ENCODE data around the gene FTCD. TPM values are rescaled to one million over a fixed set of nuclear protein-coding genes. Genes with fewer than 3 reads are reported as not detected.

The FTCD gene
- total RNA-seq, 1 experiment from 2014 or later, result 6.7 TPM

DNA sequence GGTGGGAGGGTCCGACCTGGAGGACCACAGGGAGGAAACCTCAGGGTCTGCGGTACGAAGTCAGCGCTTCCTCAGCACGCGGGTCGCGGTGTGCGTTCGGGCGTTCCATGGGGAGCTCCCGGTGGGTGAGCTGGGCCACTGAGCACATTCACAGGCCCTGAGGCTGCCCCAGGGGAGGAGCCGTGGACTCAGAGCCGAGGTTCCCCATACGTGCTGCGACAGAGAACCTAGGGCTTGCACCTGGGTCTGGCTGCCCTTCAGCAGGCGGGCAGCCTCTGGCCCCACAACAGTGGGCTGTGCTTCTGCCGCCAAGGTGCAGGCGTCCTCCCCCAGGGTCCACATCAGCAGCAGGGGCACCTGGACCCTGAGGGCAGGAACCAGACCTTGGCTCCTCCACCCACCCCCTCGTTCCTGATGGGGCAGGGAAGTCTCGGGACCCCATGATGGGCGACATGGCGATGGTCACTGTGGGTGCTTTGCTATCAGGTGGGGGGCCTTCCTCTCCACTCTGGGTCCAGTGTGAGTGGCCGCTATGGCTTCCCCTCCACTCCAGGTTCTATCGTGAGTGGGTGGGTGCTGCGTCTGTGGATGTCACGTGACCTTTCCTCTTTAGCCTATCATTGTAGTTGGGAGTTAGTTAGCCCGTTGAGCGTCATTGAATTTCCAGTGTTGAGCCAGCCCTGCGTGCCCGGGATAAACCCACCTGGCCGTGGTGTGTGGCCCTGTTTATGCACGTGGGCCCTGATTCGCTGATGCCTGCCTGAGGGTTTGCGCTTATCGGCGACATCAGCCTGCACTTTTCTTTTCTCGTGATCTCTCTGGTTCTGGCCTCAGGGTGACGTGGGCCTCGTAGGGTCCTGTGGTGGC, 27.9 kb downstream of the FTCD start:
- Histone ChIP-seq H2BK5ac (ENCODE audit: insufficient read length, low read length) (no peak overlapping the region), H3K18ac (ENCODE audit: insufficient read length, low read depth, low read length) (no peak overlapping the region), H3K4ac (ENCODE audit: low read depth, low read length) (no peak overlapping the region), H3K79me2 (ENCODE audit: insufficient read depth, low read length) (no peaks in the 10 kb centered on the region), H2BK20ac (ENCODE audit: low read depth, low read length, poor library complexity, severe bottlenecking) (no peak overlapping the region), H3K4me1 (ENCODE audit: insufficient read depth, low read length) (no peaks in the 10 kb centered on the region), H3K14ac (ENCODE audit: insufficient read depth, low read length) (no peak overlapping the region), H3K9ac (ENCODE audit: extremely low read depth, insufficient read length, low read length) (no peak overlapping the region), H4K8ac (replicated peaks; ENCODE audit: insufficient read length, low read depth, low read length) (no peak overlapping the region), H4K20me1 (ENCODE audit: control insufficient read depth, insufficient read depth, insufficient read length) (no peaks in the 10 kb centered on the region), H2AFZ (ENCODE audit: low read length) (no peak overlapping the region), H3K79me1 (ENCODE audit: insufficient read depth, low read depth, low read length, poor library complexity, severe bottlenecking) (no peaks in the 10 kb centered on the region), H3K27me3 (ENCODE audit: insufficient read depth, low read length) (no peaks in the 10 kb centered on the region), H3K23ac (ENCODE audit: insufficient read length, low read depth, low read length) (no peak overlapping the region), H3K56ac (ENCODE audit: insufficient read length, low read depth, low read length) (no peak overlapping the region), H2BK120ac (ENCODE audit: low read depth, low read length, poor library complexity, severe bottlenecking) (no peak overlapping the region), H4K91ac (ENCODE audit: insufficient read length, low read depth, low read length) (no peak overlapping the region), H3K9me3 (ENCODE audit: control insufficient read depth, low read depth, low read length) (no peaks in the 10 kb centered on the region), H3K4me2 (ENCODE audit: insufficient read depth, insufficient read length, low read length) (no peak overlapping the region), H2BK12ac (ENCODE audit: insufficient read length, low read depth, low read length) (no peak overlapping the region), H2AK5ac (ENCODE audit: insufficient read length, low read length) (no peak overlapping the region), H3K23me2 (ENCODE audit: insufficient read length, low read depth, low read length, poor library complexity, severe bottlenecking) (no peaks in the 10 kb centered on the region), H4K5ac (ENCODE audit: insufficient read length, low read depth, low read length) (no peak overlapping the region), H3T11ph (ENCODE audit: low read length) (no peak overlapping the region), H3K27ac (ENCODE audit: insufficient read length, low read depth, low read length) (no peak overlapping the region), H2BK15ac (ENCODE audit: low read depth, low read length) (no peak overlapping the region)
- no peaks in the 10 kb centered on the region for H3K27me3 Mint-ChIP-seq (ENCODE audit: low read depth)
- peaks cover 7 to 30% (median 12%) of the 10 kb centered on the region in 3 experiments; a peak in 6 of 7 replicates for H3K36me3 Mint-ChIP-seq (ENCODE audit: insufficient read depth in 1 of 3, low read depth in 3 of 3)
- peak overlapping the region in 2 of 3 experiments; percentile 25 to 90; a peak in 1 of 7 replicates for H3K27ac Mint-ChIP-seq
- no peak for DNase-seq
- H3K4me1 Mint-ChIP-seq, result peaks cover 0 to 15% of the 10 kb centered on the region in 2 experiments; a peak in 2 of 4 replicates
- TF ChIP-seq, protein P1, sequence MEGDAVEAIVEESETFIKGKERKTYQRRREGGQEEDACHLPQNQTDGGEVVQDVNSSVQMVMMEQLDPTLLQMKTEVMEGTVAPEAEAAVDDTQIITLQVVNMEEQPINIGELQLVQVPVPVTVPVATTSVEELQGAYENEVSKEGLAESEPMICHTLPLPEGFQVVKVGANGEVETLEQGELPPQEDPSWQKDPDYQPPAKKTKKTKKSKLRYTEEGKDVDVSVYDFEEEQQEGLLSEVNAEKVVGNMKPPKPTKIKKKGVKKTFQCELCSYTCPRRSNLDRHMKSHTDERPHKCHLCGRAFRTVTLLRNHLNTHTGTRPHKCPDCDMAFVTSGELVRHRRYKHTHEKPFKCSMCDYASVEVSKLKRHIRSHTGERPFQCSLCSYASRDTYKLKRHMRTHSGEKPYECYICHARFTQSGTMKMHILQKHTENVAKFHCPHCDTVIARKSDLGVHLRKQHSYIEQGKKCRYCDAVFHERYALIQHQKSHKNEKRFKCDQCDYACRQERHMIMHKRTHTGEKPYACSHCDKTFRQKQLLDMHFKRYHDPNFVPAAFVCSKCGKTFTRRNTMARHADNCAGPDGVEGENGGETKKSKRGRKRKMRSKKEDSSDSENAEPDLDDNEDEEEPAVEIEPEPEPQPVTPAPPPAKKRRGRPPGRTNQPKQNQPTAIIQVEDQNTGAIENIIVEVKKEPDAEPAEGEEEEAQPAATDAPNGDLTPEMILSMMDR (conservative IDR thresholded peaks at IDR 0.05), result no peak
- no peaks in the 10 kb centered on the region; a peak in 1 of 5 replicates for H3K9me3 Mint-ChIP-seq
- no peak overlapping the region for H3K4me3 Mint-ChIP-seq
- WGBS (ENCODE audit: extremely low coverage, insufficient read length, low lambda C conversion rate), result no CpG with 5 or more reads among the region's 40 CpGs
